Islet precursor cell (in vitro differentiated cells): ENCODE measurements around the gene ZSCAN26.
A peak's percentile ranks its signal among the peaks of the same experiment; 100 is the strongest.
"Not testable (repeated sequence)": the region's sequence is repeated elsewhere in the genome, so short reads cannot be mapped to it uniquely, and the experiment has no call there.

Source experiments
- DNase-seq: peaks from one replicate; pipeline ENCODE4 v3.0.0-alpha.2; 2018

The ZSCAN26 gene

GRCh38 chr6:28258877-28259777, 7.8 kb upstream of the ZSCAN26 start, which contains the start of gene NKAPL:
TSS of gene NKAPL (plus strand) at chr6:28259297. CDS start at chr6:28259372, 75 bp downstream.
- no peak for DNase-seq

- no peak for DNase-seq
Measured at GRCh38 chr6:28263922-28264321, 3.0 kb upstream of the ZSCAN26 start.

GRCh38 chr6:28264834-28265401, 2.0 kb upstream of the ZSCAN26 start:
- DNase-seq, result no peak

- no peak for DNase-seq
Measured at GRCh38 chr6:28266563-28266961, 381 bp upstream of the ZSCAN26 start.

GRCh38 chr6:28267695-28268059, 734 bp downstream of the ZSCAN26 start:
- DNase-seq, result no peak

GRCh38 chr6:28269492-28269891, 2.5 kb downstream of the ZSCAN26 start:
- no peak for DNase-seq

- DNase-seq, result no peak
Measured at GRCh38 chr6:28274888-28275287, 7.9 kb downstream of the ZSCAN26 start.

GRCh38 chr6:28277746-28278145, 10.8 kb downstream of the ZSCAN26 start:
- DNase-seq, result no peak

GRCh38 chr6:28280595-28281287, 13.8 kb downstream of the ZSCAN26 start:
- DNase-seq, result no peak

- peak; percentile 91 for DNase-seq
Measured at GRCh38 chr6:28281288-28282064, 14.5 kb downstream of the ZSCAN26 start, which contains the start of gene PGBD1. TSS of gene PGBD1 (plus strand) at chr6:28281572. CDS start at chr6:28283814, 2,242 bp downstream.

GRCh38 chr6:28282926-28283325, 16.0 kb downstream of the ZSCAN26 start:
- no peak for DNase-seq

- no peak for DNase-seq
Measured at GRCh38 chr6:28291573-28291972, 24.6 kb downstream of the ZSCAN26 start.

GRCh38 chr6:28295326-28295725, 28.4 kb downstream of the ZSCAN26 start:
- no peak for DNase-seq

GRCh38 chr6:28296520-28297060, 29.6 kb downstream of the ZSCAN26 start:
- peak; percentile 91 for DNase-seq

- no peak for DNase-seq
Measured at GRCh38 chr6:28303570-28303969, 36.6 kb downstream of the ZSCAN26 start.

- not testable (repeated sequence) for DNase-seq
Measured at GRCh38 chr6:28306363-28306762, 39.4 kb downstream of the ZSCAN26 start.

- no peak for DNase-seq
Measured at GRCh38 chr6:28311139-28311823, 44.3 kb downstream of the ZSCAN26 start.

- no peak for DNase-seq
Measured at GRCh38 chr6:28312939-28313338, 46.0 kb downstream of the ZSCAN26 start.

- no peak for DNase-seq
Measured at GRCh38 chr6:28315628-28316027, 48.7 kb downstream of the ZSCAN26 start.

- not testable (repeated sequence) for DNase-seq
Measured at GRCh38 chr6:28317866-28318265, 50.9 kb downstream of the ZSCAN26 start.

GRCh38 chr6:28322661-28323060, 55.7 kb downstream of the ZSCAN26 start:
- no peak for DNase-seq
